Stimulated activated CD4-positive, alpha-beta T cell treated with anti-CD3 and anti-CD28 coated beads, Interleukin-15, amount 100 ng/mL, for 48 hours (primary cell): Measurements from ENCODE around the gene LMCD1.

Source experiments
- DNase-seq, 2 donors: peaks; one replicate each; pipeline ENCODE4 v3.0.0-alpha.2; 2020; ENCODE audit warnings: low read depth in 2 of 2

LMCD1 gene

GRCh38 chr3:8619548-8619947 is 117.9 kb downstream of the LMCD1 start:
- DNase-seq: no peak

DNA sequence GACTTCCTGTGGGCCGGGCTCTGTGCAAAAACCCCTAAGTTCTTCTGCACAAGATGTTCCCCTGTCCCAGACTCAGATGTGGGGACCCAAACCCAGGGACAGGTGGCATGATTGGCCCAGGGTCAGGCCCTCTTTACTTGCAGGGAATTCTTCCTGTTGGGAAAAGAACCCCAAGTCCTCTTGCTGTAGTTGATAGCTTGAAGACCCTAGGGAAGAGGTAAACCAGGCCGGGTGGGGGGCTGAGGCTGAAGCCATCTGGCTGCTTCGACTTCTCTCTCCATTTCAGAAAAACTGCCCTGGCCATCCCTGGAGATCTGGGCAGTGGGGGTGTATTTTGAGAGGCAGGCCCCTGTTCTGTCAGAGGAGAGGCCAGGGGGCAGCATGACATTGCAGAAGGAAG is 119.5 kb downstream of the LMCD1 start:
- DNase-seq: no peak

DNA sequence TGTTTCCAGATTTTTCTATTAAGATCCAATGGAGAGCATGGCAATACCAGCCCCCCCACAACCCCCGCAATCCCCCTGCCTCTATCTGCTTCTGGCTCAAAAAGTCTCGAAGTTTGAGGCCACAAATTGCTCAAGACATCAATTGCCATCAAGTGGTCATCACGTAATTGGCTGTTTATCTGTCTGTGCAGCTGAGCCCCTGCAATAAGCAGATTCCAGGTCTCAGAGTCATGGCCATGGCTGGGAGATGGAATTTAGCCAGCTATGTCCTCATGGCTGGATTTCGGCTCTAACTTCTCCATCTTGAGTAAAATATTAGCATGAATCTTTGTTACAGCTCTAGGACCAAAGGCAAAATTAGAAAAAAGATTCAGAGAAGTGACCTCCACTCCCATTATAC is 120.2 kb downstream of the LMCD1 start:
- DNase-seq: no peak

DNA sequence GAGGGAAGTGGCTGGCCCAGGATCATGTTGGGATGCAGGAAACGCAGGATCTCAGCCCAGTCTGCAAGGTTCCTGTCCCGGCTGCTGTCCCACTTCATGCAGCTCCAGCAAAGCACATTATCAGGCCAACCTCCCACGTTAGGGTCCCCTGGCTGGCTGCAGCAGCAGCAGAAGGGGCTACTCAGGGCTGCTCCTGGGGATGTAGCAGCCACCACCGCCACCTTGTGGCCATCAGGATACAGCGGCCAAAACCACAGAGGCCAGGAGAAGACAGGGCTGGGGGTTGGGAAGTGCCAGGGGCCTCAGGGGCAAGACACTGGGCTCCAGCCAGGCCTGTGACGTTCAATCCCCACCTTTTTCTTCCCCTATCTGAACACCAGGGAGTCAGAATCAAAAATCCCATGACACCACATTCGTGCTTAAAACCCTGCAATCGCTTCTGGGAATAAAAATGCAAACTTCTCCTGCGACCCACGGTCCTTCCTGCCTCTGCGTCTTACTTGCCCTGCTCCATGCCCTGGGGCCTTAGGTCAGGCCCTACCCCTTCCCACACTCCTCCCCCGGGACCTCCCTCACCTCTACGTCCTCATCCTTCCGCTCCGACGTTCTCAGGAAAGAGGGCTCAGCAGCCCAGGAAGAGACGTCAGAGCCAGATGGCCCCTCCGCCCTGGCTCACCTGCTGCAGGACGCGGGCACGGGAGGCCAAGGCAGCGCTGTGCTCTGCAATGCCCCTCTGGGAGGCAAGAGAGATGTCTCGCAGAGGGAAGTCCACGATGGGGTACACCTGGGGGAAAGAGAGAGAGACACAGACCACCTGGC is 121.5 kb downstream of the LMCD1 start:
- peak; percentile 9 to 10 for DNase-seq

DNA sequence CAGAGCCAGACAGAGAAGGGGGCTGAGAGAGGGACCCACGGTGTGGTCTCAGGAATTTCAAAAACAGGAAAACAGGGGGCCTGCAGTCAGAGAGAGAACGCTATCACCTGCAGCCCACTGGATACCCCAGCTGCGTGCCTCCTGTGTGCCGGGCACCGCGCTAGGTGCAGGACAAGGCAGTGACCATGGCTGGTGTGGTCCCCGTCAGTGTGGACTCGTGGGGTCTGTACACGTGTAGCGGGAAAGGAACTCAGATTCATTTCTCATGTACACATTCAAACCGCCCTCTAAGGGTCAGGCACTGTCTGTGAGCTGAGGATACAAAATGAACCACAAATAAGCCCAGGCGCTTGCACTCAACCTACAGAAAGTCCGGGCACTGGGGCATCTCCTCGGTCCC is 122.1 kb downstream of the LMCD1 start:
- DNase-seq: no peak
